OCI-LY1 (cell line): ENCODE data around the gene TMEM207.

Experiments used
- EZH2 ChIP-seq: fragments of 200-600 bp; sonication (generic), shearing (Covaris generic); IDR thresholded peaks from 2 replicates; pipeline ENCODE4 v1.8.0; 2017; ENCODE audit warnings: borderline replicate concordance, mixed run types, mild to moderate bottlenecking, antibody characterized with exemption, low read length, moderate library complexity, mixed read lengths
- TF ChIP-seq, protein P1 (sequence below): fragments of 200-600 bp; sonication (generic), shearing (Covaris generic); IDR thresholded peaks from 2 replicates; pipeline ENCODE4 v1.5.1; 2017; ENCODE audit warnings: mild to moderate bottlenecking, antibody characterized with exemption, low read length, moderate library complexity, mixed read lengths

DNA sequence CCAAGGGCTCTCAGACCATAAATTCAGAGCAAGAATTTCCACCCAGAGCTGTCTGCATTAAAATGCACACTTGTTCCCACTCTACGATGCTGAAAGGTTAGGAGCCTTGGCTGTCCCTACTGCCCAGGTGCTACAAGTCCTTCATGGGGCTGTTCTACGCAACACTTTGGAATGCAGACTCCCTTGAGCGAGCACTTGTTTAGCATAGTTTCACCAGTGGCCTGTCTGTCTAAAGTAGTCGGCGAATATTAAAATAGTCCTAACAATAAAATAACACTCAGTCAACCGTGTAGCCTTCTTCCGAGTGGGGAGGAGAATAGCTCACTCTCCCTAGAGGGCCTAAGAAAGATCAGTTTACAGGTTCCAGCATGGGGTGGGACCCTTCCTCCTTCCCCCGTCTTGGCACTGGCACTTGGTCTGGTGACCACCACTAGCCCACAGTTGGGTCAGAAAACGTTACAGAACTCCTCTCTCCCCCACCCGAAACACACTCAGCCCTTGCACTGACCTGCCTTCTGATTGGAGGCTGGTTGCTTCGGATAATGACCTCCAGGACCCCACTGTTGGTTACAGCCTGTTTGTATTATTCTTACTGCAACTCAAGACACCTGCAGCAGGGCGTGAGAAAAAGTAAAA is 62.0 kb downstream of the TMEM207 start, which contains the start of gene CLDN16:
- TF ChIP-seq, protein P1, sequence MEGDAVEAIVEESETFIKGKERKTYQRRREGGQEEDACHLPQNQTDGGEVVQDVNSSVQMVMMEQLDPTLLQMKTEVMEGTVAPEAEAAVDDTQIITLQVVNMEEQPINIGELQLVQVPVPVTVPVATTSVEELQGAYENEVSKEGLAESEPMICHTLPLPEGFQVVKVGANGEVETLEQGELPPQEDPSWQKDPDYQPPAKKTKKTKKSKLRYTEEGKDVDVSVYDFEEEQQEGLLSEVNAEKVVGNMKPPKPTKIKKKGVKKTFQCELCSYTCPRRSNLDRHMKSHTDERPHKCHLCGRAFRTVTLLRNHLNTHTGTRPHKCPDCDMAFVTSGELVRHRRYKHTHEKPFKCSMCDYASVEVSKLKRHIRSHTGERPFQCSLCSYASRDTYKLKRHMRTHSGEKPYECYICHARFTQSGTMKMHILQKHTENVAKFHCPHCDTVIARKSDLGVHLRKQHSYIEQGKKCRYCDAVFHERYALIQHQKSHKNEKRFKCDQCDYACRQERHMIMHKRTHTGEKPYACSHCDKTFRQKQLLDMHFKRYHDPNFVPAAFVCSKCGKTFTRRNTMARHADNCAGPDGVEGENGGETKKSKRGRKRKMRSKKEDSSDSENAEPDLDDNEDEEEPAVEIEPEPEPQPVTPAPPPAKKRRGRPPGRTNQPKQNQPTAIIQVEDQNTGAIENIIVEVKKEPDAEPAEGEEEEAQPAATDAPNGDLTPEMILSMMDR: no peak
- TF ChIP-seq EZH2: no peak
